GM19099 (cell line): Measurements from ENCODE around the gene BABAM2.

Experiments used
- POLR2A ChIP-seq: IDR thresholded peaks from 3 replicates; pipeline ENCODE4 v1.6.1; 2011; ENCODE audit warnings: low read depth; ENCODE audit not compliant: insufficient read length; ENCODE audit errors: extremely low read depth

Gene BABAM2

DNA sequence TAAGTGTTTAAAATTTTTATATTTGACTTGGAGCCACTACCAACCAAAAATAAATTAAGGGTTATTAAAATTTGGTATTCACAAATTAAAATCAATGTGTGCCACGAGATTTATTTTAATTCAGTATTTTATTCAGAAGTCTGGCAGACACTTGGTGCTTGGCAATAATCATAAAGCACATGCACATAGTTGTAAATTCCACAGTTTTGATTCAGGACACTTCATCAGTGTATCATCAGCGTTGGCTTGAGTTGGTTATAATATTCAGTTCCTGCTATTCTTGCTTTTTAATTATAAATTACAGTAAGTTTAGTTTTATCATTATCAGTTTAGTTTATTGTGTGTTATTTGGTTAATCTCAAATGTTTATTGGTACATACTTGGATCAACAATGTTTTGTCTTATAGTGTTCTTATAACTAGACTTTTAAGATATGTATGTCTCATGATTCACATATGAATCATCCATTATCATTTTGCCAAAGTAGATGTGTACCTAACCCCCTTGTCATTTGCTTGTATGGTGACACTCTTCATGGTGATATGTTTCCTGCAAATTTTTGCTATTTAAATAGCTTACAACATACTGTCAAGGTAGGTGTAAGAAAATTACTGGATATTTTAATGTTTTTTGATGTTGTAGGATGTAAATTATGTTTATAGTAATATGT lies 237.9 kb downstream of the BABAM2 start:
- TF ChIP-seq POLR2A = no peak

DNA sequence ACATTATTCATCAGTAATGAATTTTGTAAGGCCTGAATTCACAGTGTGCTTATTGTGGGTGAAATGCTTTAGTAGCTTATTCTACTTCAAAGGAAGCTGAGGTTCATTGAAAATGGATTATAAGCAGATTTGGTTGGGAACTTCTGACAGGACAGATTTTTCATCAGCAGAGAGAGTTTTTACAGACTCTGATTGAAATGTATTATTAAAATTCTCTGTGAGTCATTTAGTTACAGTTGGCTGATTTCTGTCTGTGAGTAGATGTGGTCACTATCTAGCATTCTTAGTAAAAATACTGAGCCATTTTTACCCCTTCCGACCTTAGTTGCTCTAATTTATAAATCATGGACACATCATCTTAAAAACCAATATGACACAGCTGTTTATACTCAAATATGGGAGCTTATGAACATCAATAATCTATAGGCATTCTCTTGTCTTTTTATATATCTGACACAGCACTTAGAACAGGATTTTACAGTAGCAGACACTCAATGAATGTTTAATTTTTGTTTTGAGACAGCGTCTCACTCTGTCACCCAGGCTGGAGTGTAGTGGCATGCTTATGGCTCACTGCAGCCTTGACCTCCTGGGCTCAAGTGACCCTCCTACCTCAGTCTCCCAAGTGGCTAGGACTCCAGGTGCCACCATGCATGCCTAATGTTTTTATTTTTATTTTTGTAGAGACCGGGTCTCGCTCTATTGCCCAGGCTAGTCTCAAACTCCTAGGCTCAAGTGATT lies 239.6 kb downstream of the BABAM2 start:
- TF ChIP-seq POLR2A = no peak

DNA sequence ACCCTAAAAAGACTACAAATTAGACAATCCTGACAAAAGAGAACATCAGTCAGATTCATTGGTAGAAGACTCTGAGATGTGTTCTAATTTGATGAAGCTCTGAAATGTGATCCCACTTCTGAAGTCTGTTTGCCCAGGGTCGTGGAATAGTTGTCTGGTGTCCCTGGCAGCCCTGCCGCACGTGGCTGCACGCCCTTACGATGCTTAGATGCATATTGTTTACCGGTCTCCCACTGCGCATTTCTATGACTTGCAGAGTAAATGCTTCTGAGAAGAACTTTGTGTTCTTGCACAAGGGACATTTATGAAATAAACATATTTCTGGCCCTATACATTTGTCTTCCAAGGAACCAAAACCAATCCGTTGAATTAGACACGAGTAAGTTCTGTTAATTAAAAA lies 243.2 kb downstream of the BABAM2 start:
- TF ChIP-seq POLR2A = no peak

DNA sequence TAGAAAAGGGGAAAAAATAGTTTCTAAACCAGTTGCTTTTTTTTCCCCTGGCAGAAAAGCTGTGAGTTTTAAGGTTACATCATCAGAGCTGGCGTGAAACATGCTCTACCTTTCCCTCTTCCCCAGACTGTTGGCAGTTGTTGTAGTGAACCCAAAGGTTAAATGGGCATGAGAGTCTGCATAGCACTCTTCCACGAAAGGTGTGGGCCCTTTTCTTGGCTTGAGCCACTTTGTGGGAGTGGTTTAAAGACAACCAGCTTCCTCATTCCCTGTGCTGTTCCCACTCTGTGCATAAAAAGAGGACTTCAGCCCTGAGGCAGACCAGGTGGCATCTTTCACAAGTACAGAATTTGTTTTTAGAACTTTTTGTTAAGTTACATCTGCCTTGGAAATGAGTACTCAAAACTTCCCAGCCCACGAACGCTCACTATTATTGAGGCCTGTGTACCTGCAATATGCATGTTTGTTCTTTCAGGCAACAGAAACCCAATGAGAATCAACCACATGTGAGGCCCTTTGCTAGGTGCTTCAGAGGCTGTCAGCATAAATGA lies 243.8 kb downstream of the BABAM2 start:
- TF ChIP-seq POLR2A = no peak

DNA sequence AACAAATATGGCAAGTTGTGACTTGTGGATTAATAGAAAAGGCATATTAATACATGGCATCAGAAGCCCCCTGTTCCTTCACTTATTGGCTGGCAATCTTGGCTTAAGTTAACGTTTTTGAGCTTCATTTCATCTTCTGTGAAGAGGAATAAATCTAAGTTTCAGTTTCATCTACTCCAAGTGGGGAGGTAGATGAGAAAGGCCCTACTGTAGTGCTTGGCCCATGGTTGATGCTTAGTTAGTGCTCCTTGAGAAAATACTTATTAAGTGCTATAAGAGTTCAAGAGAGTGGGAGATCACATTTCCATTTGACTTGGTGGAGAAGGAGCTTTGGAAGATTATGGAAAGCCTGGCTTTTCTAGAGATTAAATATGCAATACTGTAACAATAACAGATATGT lies 244.3 kb downstream of the BABAM2 start:
- TF ChIP-seq POLR2A = no peak

DNA sequence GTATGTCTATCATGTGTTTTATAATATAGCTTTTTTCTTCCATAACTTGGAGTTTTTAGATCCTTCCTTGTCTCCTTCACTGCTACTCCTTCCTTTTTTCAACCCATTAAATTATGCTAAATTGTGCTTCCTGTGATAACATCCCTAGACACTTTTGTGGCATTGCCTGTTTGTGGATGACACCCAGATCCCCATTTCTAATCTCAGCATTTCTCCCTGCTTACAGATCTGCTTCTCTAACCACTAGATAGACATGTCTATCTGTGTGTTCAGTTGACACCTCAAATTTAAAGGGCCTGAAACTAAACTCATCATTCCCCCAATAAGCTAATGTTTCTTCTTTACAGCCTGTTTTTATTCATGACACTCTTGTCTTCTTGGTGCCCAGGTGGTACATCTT lies 244.8 kb downstream of the BABAM2 start:
- TF ChIP-seq POLR2A = no peak

DNA sequence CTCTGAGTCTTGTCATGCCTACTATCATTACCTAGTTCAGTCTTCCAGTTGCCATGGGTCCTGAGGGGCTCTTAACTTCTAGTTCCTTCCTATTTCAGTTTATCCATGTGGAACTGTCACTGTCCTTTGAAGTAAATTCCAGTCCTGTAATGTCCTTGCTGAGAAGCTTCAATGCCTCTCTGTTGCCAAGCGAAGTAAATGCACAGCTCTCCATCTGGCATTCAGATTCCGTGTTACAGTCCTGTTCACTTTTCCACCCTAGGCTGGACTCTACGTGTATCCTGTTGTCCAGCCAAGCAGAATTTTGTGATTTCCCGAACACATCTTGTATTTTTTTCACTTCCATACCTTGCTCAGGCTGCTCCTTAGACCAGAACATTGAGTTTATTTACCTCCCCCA lies 245.3 kb downstream of the BABAM2 start:
- TF ChIP-seq POLR2A = no peak

DNA sequence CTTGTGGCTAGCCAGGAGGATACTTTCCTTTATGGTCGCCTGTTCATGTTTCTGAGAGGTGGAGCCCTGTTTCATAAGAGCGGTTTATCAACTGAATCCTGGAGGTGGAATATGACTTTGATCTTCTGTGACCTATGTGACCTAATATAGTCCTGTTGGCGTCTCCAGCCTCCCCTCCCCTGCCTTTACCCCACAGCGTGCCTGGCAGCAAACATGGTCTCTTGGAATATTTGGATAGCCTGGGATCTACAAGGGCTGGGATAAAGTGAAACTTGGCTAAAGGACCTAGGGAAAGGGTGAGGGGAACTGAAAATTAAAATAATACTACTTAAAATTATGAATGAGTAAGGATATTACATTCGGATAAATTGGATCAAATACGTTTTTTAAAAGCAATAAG lies 246.0 kb downstream of the BABAM2 start:
- no peak for TF ChIP-seq POLR2A

DNA sequence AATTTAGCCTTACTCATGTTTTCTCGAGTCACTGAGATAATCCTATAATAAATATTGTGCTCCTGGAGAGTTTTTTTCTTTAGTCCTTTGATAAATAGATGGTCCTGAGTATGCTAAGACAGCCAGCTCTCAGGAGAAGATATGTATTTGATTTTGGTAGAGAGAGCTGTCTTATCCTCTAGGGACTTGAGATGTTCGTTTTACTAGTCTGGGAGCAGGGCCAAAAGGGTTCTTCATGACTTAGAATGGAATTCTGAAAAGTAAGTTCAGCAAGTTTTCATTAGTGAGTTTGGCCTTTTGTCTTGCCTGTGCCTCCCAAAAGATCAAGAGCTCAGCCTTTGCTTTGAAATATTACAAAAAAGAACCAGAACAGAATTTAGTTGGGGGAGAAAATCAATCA lies 246.7 kb downstream of the BABAM2 start:
- TF ChIP-seq POLR2A = no peak

DNA sequence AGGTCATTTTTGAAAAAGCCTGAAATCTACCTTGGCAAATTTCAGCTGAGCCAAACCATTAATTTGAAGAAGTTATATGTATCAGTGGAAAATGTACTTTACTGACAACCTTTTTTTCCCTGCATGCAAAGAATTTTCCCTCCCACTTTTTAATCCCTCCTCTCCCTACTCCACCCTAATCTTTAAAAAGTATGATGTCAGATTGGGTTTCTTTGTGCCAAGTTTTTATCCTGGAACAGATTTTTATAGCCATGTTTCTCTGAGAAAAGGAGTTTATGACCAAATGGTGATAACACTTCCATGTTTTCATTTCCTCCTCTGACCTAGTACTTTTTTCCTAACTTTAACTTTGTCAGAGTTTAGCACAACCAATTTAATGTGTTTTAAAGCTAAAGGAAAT lies 251.9 kb downstream of the BABAM2 start:
- TF ChIP-seq POLR2A = no peak

DNA sequence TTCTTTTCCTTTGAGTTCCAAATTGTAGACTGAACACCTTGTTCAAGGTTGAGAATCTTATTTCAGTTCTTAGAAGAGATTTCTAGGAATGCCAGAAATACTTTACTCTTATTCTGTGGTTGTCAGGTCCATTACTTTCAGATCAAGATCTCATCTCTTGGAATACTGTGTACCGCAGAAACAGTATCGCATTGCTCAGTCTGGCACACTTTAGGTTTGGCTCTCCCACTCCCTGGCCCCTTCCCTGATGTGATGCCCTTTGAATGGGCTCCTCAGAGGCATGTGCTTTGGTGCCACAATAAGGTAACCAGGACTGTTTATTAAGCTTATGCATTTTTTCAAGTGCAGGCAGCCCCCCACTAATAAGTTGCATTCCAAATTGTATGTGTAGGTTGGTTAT lies 257.5 kb downstream of the BABAM2 start:
- no peak for TF ChIP-seq POLR2A

DNA sequence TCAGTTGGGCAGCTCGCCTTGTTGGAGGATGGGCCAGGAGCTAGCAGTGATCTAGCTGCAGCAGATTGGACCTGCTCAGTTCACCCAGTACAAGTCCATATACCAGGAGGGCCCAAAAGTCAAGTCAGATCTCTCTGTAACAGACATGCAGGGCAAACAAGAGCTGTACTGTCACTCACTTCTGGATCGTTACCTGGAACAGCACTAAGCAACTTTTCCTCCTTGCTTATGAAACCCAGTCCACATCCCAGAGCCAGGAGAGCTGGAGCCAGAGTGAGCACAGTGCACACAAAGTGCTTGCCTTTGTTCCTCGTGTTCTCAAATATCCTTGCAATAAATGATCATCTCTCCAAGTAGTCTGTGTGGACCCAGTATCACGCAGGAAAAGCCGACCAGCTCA lies 258.0 kb downstream of the BABAM2 start:
- TF ChIP-seq POLR2A = no peak

DNA sequence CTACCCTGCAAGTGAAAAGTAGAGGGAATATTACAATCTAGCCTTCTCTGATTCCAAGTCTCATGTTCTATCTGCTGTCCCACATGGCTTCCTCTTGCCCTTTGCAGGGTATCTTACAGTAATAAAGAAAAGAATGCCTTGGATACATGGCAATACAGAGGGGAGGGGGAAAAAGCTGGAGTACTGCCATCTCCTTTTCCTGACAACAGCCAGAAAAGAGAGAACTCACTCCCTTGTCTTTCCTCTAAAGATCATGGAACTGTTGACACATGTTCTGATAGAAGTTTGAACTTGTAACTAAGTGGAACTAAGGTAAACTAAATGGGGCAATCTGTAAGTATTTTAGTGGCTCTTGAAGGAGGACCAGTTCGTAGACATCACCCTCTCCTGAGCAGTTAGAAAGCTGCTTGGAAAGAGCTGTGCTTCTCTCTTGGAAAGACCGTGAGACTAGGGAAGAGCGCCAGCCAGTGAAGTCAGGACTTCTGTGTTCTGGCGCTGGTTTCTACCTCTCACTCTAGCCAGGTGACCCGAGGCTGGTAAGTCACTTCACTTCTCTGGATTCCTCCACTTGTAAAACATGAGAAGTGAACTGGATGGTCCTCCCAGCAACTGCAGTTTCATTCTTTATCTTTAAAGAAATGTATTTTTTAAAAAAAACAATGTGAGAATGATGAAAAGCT lies 259.8 kb downstream of the BABAM2 start:
- no peak for TF ChIP-seq POLR2A

DNA sequence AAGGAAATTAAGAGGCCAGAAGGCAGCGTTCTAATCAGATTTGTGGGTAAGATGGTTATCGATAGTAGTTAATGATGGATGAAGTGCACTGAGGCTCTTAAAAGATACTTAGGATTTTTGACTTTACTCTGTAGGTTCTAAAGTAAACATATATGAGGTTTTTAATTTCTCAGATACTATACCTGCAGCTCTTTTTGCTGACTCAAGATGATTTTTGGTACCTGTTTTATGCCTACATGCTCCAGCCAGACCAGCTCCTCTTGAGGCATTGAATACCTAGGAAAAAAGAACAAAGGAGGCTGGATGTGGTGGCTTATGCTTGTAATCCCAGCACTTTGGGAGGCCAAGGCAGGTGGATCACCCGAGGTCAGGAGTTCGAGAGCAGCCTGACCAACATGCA lies 260.5 kb downstream of the BABAM2 start:
- no peak for TF ChIP-seq POLR2A

DNA sequence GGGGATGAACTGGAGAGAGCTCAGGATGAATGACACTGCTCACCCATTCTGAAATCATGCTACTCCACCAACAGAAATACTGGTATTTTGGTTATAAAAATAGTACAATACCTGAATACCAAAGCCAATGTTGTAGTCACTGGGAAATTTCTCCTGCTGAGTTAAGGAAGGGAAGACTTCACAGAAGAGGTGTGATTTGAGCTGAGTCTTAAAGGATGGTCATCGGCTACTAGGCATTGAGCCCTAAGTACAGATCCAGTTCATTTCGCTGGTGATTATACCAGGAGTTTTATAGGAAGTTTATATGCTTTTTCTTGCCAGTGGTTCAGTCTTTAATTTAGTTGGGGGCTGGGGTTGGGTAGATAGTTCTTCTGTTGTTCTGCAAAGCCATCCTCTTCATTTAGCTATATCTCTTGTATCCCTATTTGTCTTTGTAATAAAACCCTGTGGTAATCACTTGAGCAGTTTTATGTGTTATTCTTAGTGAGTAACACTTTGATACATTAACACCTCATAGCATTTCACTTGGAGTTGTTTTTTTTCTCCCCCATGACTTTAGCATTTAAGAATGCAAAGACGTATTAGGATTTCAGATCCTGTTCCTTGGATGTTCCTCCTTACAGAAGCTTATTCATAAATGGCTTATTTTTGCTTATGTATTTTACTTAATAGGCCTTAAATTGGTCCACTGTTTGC lies 262.2 kb downstream of the BABAM2 start:
- TF ChIP-seq POLR2A = no peak

DNA sequence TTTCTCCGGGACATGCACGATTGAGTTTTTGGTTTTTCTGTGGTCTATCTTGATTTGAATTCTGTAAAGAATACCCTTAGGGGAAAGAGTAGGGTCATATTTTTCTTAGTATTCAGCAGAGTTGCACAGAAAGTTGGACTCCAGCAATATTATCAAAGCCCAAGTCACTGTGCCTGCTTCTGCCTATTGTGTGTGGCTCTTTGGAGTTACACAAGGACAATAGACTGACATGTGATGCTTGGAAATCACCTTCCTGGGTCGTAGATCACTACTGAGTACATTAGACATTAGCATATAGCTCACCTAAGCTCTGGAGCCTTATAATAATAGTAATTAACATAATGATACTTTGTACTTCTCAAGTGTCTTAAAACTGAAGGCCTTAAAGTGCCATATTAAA lies 263.3 kb downstream of the BABAM2 start:
- no peak for TF ChIP-seq POLR2A

DNA sequence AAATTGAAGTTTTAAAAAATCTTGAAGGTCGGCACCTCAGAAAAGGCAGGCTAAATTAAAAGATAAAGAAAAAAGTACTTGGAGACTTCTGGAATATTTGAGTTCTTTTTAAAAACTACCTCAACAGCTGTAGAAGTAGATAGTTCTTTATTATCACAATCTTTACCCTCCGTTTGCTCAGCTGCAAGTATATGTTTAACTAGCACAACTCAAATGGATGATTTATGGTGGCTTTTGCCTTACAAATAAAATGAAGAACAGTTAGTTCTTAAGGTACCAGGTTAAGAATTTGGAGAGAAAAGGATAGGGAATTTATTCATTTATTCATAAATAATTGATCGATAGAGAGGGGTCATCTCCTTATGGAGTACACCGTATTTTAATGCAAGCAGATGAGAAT lies 264.6 kb downstream of the BABAM2 start:
- TF ChIP-seq POLR2A = no peak
